ENCODE results near the gene RNF11.

RNF11 gene

GRCh38 chr1:51266791-51267190 lies 30.7 kb downstream of the RNF11 start:
- DNase-seq: no peak

GRCh38 chr1:51268634-51269033 lies 32.6 kb downstream of the RNF11 start:
- no peak for DNase-seq

GRCh38 chr1:51270751-51271150 lies 34.7 kb downstream of the RNF11 start:
- no peak for DNase-seq

GRCh38 chr1:51272916-51273315 lies 36.8 kb downstream of the RNF11 start:
- no peak for DNase-seq

GRCh38 chr1:51274676-51275075 lies 38.6 kb downstream of the RNF11 start:
- no peak for DNase-seq

- no peak for DNase-seq
Observed at GRCh38 chr1:51276286-51276685, 40.2 kb downstream of the RNF11 start.

GRCh38 chr1:51280321-51280978 lies 44.4 kb downstream of the RNF11 start:
- no peak for DNase-seq

- DNase-seq: no peak
Observed at GRCh38 chr1:51281807-51282206, 45.7 kb downstream of the RNF11 start.

- DNase-seq: no peak
Observed at GRCh38 chr1:51282605-51283004, 46.5 kb downstream of the RNF11 start.

- DNase-seq: no peak
Observed at GRCh38 chr1:51283979-51284378, 47.9 kb downstream of the RNF11 start.

GRCh38 chr1:51284487-51284954 lies 48.4 kb downstream of the RNF11 start:
- no peak for DNase-seq

GRCh38 chr1:51285055-51285454 lies 49.0 kb downstream of the RNF11 start:
- DNase-seq: no peak

GRCh38 chr1:51287966-51288365 lies 51.9 kb downstream of the RNF11 start:
- DNase-seq: no peak

- no peak for DNase-seq
Observed at GRCh38 chr1:51288578-51288977, 52.5 kb downstream of the RNF11 start.

GRCh38 chr1:51289676-51290488 lies 53.8 kb downstream of the RNF11 start:
- DNase-seq: no peak

- DNase-seq: no peak
Observed at GRCh38 chr1:51290489-51290847, 54.4 kb downstream of the RNF11 start.

GRCh38 chr1:51293898-51294515 lies 57.9 kb downstream of the RNF11 start:
- no peak for DNase-seq

GRCh38 chr1:51294566-51295184 lies 58.6 kb downstream of the RNF11 start:
- no peak for DNase-seq

GRCh38 chr1:51295926-51296325 lies 59.9 kb downstream of the RNF11 start:
- no peak for DNase-seq

GRCh38 chr1:51296383-51297357 lies 60.6 kb downstream of the RNF11 start:
- peak; percentile 86 for DNase-seq

GRCh38 chr1:51297401-51298321 lies 61.6 kb downstream of the RNF11 start:
- no peak for DNase-seq
